ENCODE measurements around the gene ZMIZ1. TPM values are rescaled to one million over a fixed set of nuclear protein-coding genes. Genes with fewer than 3 reads are reported as not detected.

ZMIZ1 gene
- total RNA-seq, 1 donor from 2014 or later, result 80.4 TPM

- H3K27me3 Mint-ChIP-seq (ENCODE audit: low read depth), result no peaks in the 10 kb centered on the region
- peak; percentile 69 for DNase-seq (ENCODE audit: low spot score)
- peaks cover 3% of the 10 kb centered on the region for H3K4me1 Mint-ChIP-seq (ENCODE audit: low read depth)
- H3K9me3 Mint-ChIP-seq, result no peaks in the 10 kb centered on the region
- no peaks in the 10 kb centered on the region for H3K36me3 Mint-ChIP-seq (ENCODE audit: low read depth)
- H3K27ac Mint-ChIP-seq, result no peak overlapping the region
- intact Hi-C loops (cut with micrococcal nuclease), result loop anchor here (1.0 to 10.0 kb wide), 5 partner anchors 121 to 1148 kb away; no protein-coding TSS in a partner anchor
- no peak overlapping the region for H3K4me3 Mint-ChIP-seq (ENCODE audit: low read depth)
These were observed 126.5 kb downstream of the ZMIZ1 start for GRCh38 chr10:79195091-79195923.

- Mint-ChIP-seq H3K4me1 (ENCODE audit: low read depth) (peaks cover 3% of the 10 kb centered on the region), H3K36me3 (ENCODE audit: low read depth) (no peaks in the 10 kb centered on the region), H3K27ac (no peak overlapping the region), H3K4me3 (ENCODE audit: low read depth) (no peak overlapping the region), H3K27me3 (ENCODE audit: low read depth) (no peaks in the 10 kb centered on the region), H3K9me3 (no peaks in the 10 kb centered on the region)
- DNase-seq (ENCODE audit: low spot score), result peak; percentile 57
- intact Hi-C loops (cut with micrococcal nuclease), result loop anchor here (2.0 to 10.0 kb wide), 4 partner anchors 122 to 772 kb away; no protein-coding TSS in a partner anchor
These were observed 128.0 kb downstream of the ZMIZ1 start for GRCh38 chr10:79196470-79197461.

- no peaks in the 10 kb centered on the region for H3K9me3 Mint-ChIP-seq
These were observed 128.8 kb downstream of the ZMIZ1 start for GRCh38 chr10:79197558-79197957.

GRCh38 chr10:79200346-79200745, 131.6 kb downstream of the ZMIZ1 start:
- Mint-ChIP-seq H3K4me3 (ENCODE audit: low read depth) (no peak overlapping the region), H3K27ac (no peak overlapping the region), H3K36me3 (ENCODE audit: low read depth) (no peaks in the 10 kb centered on the region), H3K9me3 (no peaks in the 10 kb centered on the region), H3K27me3 (ENCODE audit: low read depth) (no peaks in the 10 kb centered on the region), H3K4me1 (ENCODE audit: low read depth) (peaks cover 3% of the 10 kb centered on the region)
- intact Hi-C loops (cut with micrococcal nuclease), result no loop called here
- no peak for DNase-seq (ENCODE audit: low spot score)

More at GRCh38 chr10:79197558-79197957, 128.8 kb downstream of the ZMIZ1 start:
- H3K4me3 Mint-ChIP-seq (ENCODE audit: low read depth), result no peak overlapping the region
- no peaks in the 10 kb centered on the region for H3K36me3 Mint-ChIP-seq (ENCODE audit: low read depth)
- no peaks in the 10 kb centered on the region for H3K27me3 Mint-ChIP-seq (ENCODE audit: low read depth)
- no peak overlapping the region for H3K27ac Mint-ChIP-seq
- intact Hi-C loops (cut with micrococcal nuclease), result loop anchor here (2.0 to 10.0 kb wide), 4 partner anchors 123 to 773 kb away; no protein-coding TSS in a partner anchor
- no peak for DNase-seq (ENCODE audit: low spot score)
- H3K4me1 Mint-ChIP-seq (ENCODE audit: low read depth), result peaks cover 3% of the 10 kb centered on the region

GRCh38 chr10:79201706-79202105, 132.9 kb downstream of the ZMIZ1 start:
- no peak for DNase-seq (ENCODE audit: low spot score)
- Mint-ChIP-seq H3K36me3 (ENCODE audit: low read depth) (no peaks in the 10 kb centered on the region), H3K27ac (no peak overlapping the region), H3K27me3 (ENCODE audit: low read depth) (no peaks in the 10 kb centered on the region), H3K9me3 (no peaks in the 10 kb centered on the region), H3K4me1 (ENCODE audit: low read depth) (no peaks in the 10 kb centered on the region), H3K4me3 (ENCODE audit: low read depth) (no peak overlapping the region)
- intact Hi-C loops (cut with micrococcal nuclease), result no loop called here

- H3K27me3 Mint-ChIP-seq (ENCODE audit: low read depth), result no peaks in the 10 kb centered on the region
- DNase-seq (ENCODE audit: low spot score), result peak; percentile 18
- no peak overlapping the region for H3K4me3 Mint-ChIP-seq (ENCODE audit: low read depth)
- H3K4me1 Mint-ChIP-seq (ENCODE audit: low read depth), result no peaks in the 10 kb centered on the region
- H3K9me3 Mint-ChIP-seq, result no peaks in the 10 kb centered on the region
- no peak overlapping the region for H3K27ac Mint-ChIP-seq
- H3K36me3 Mint-ChIP-seq (ENCODE audit: low read depth), result no peaks in the 10 kb centered on the region
- intact Hi-C loops (cut with micrococcal nuclease), result no loop called here
These were observed 133.6 kb downstream of the ZMIZ1 start for GRCh38 chr10:79202188-79203013.

GRCh38 chr10:79203014-79203644, 134.4 kb downstream of the ZMIZ1 start:
- intact Hi-C loops (cut with micrococcal nuclease), result no loop called here

GRCh38 chr10:79203833-79204232, 135.1 kb downstream of the ZMIZ1 start:
- no peak overlapping the region for H3K27ac Mint-ChIP-seq
- no peaks in the 10 kb centered on the region for H3K36me3 Mint-ChIP-seq (ENCODE audit: low read depth)
- intact Hi-C loops (cut with micrococcal nuclease), result no loop called here
- no peaks in the 10 kb centered on the region for H3K9me3 Mint-ChIP-seq
- H3K4me1 Mint-ChIP-seq (ENCODE audit: low read depth), result no peaks in the 10 kb centered on the region
- no peaks in the 10 kb centered on the region for H3K27me3 Mint-ChIP-seq (ENCODE audit: low read depth)
- DNase-seq (ENCODE audit: low spot score), result no peak
- H3K4me3 Mint-ChIP-seq (ENCODE audit: low read depth), result no peak overlapping the region

More at GRCh38 chr10:79203014-79203644, 134.4 kb downstream of the ZMIZ1 start:
- H3K9me3 Mint-ChIP-seq, result no peaks in the 10 kb centered on the region
- no peak for DNase-seq (ENCODE audit: low spot score)
- H3K27me3 Mint-ChIP-seq (ENCODE audit: low read depth), result no peaks in the 10 kb centered on the region
- H3K36me3 Mint-ChIP-seq (ENCODE audit: low read depth), result no peaks in the 10 kb centered on the region
- no peak overlapping the region for H3K27ac Mint-ChIP-seq
- H3K4me3 Mint-ChIP-seq (ENCODE audit: low read depth), result no peak overlapping the region
- no peaks in the 10 kb centered on the region for H3K4me1 Mint-ChIP-seq (ENCODE audit: low read depth)

GRCh38 chr10:79206300-79207095, 137.7 kb downstream of the ZMIZ1 start:
- DNase-seq (ENCODE audit: low spot score), result no peak
- Mint-ChIP-seq H3K4me3 (ENCODE audit: low read depth) (no peak overlapping the region), H3K27me3 (ENCODE audit: low read depth) (no peaks in the 10 kb centered on the region), H3K4me1 (ENCODE audit: low read depth) (no peaks in the 10 kb centered on the region), H3K9me3 (no peaks in the 10 kb centered on the region), H3K36me3 (ENCODE audit: low read depth) (no peaks in the 10 kb centered on the region), H3K27ac (no peak overlapping the region)
- intact Hi-C loops (cut with micrococcal nuclease), result no loop called here

GRCh38 chr10:79207096-79207357, 138.3 kb downstream of the ZMIZ1 start:
- H3K4me1 Mint-ChIP-seq (ENCODE audit: low read depth), result no peaks in the 10 kb centered on the region
- H3K9me3 Mint-ChIP-seq, result no peaks in the 10 kb centered on the region
- DNase-seq (ENCODE audit: low spot score), result no peak
- H3K36me3 Mint-ChIP-seq (ENCODE audit: low read depth), result no peaks in the 10 kb centered on the region
- H3K4me3 Mint-ChIP-seq (ENCODE audit: low read depth), result no peak overlapping the region
- H3K27me3 Mint-ChIP-seq (ENCODE audit: low read depth), result no peaks in the 10 kb centered on the region
- intact Hi-C loops (cut with micrococcal nuclease), result no loop called here
- no peak overlapping the region for H3K27ac Mint-ChIP-seq

- Mint-ChIP-seq H3K27me3 (ENCODE audit: low read depth) (no peaks in the 10 kb centered on the region), H3K9me3 (no peaks in the 10 kb centered on the region), H3K36me3 (ENCODE audit: low read depth) (no peaks in the 10 kb centered on the region), H3K4me1 (ENCODE audit: low read depth) (no peaks in the 10 kb centered on the region), H3K27ac (no peak overlapping the region), H3K4me3 (ENCODE audit: low read depth) (no peak overlapping the region)
- intact Hi-C loops (cut with micrococcal nuclease), result no loop called here
- DNase-seq (ENCODE audit: low spot score), result no peak
These were observed 139.0 kb downstream of the ZMIZ1 start for GRCh38 chr10:79207726-79208125.
